ENCODE data around the gene FOXD1. TPM values are rescaled to one million over a fixed set of nuclear protein-coding genes. Genes with fewer than 3 reads are reported as not detected.

FOXD1 gene
- total RNA-seq, 4 donors from 2014 or later, result 0.26 to 0.52 (median 0.51) TPM; not detected in 1

- H3K27me3 ChIP-seq, result peaks cover 93% of the 10 kb centered on the region
- DNase-seq (ENCODE audit: low spot score in 2 of 2), result no peak
- no peak overlapping the region for H3K27ac ChIP-seq
- no peaks in the 10 kb centered on the region for H3K36me3 ChIP-seq
- H3K4me1 ChIP-seq, result peaks cover 30% of the 10 kb centered on the region
- WGBS, result 16% methylated on average over 27 of the region's 27 CpGs
- no peaks in the 10 kb centered on the region for H3K9me3 ChIP-seq
- TF ChIP-seq EP300 (IDR thresholded peaks at IDR 0.05) (no peak), POLR2A (IDR thresholded peaks at IDR 0.05) (no peak), POLR2AphosphoS5 (IDR thresholded peaks at IDR 0.05) (no peak)
- TF ChIP-seq, protein P1, sequence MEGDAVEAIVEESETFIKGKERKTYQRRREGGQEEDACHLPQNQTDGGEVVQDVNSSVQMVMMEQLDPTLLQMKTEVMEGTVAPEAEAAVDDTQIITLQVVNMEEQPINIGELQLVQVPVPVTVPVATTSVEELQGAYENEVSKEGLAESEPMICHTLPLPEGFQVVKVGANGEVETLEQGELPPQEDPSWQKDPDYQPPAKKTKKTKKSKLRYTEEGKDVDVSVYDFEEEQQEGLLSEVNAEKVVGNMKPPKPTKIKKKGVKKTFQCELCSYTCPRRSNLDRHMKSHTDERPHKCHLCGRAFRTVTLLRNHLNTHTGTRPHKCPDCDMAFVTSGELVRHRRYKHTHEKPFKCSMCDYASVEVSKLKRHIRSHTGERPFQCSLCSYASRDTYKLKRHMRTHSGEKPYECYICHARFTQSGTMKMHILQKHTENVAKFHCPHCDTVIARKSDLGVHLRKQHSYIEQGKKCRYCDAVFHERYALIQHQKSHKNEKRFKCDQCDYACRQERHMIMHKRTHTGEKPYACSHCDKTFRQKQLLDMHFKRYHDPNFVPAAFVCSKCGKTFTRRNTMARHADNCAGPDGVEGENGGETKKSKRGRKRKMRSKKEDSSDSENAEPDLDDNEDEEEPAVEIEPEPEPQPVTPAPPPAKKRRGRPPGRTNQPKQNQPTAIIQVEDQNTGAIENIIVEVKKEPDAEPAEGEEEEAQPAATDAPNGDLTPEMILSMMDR (IDR thresholded peaks at IDR 0.05), result no peak
- peak overlapping the region; percentile 22 for H3K4me3 ChIP-seq
Measured at GRCh38 chr5:73450672-73451223, 2.2 kb upstream of the FOXD1 start.

GRCh38 chr5:73450137-73450536 is 1.6 kb upstream of the FOXD1 start:
- no peak overlapping the region for H3K4me3 ChIP-seq
- H3K4me1 ChIP-seq, result peaks cover 30% of the 10 kb centered on the region
- H3K9me3 ChIP-seq, result no peaks in the 10 kb centered on the region
- no peaks in the 10 kb centered on the region for H3K36me3 ChIP-seq
- no peak overlapping the region for H3K27ac ChIP-seq
- no peak for DNase-seq (ENCODE audit: low spot score in 2 of 2)
- peaks cover 93% of the 10 kb centered on the region for H3K27me3 ChIP-seq
- no peak for TF ChIP-seq EP300 (IDR thresholded peaks at IDR 0.05)
- TF ChIP-seq, protein P1 (IDR thresholded peaks at IDR 0.05), result no peak
- no peak for TF ChIP-seq POLR2AphosphoS5 (IDR thresholded peaks at IDR 0.05)
- TF ChIP-seq POLR2A (IDR thresholded peaks at IDR 0.05), result no peak
- 23% methylated on average over 7 of the region's 7 CpGs for WGBS

DNA sequence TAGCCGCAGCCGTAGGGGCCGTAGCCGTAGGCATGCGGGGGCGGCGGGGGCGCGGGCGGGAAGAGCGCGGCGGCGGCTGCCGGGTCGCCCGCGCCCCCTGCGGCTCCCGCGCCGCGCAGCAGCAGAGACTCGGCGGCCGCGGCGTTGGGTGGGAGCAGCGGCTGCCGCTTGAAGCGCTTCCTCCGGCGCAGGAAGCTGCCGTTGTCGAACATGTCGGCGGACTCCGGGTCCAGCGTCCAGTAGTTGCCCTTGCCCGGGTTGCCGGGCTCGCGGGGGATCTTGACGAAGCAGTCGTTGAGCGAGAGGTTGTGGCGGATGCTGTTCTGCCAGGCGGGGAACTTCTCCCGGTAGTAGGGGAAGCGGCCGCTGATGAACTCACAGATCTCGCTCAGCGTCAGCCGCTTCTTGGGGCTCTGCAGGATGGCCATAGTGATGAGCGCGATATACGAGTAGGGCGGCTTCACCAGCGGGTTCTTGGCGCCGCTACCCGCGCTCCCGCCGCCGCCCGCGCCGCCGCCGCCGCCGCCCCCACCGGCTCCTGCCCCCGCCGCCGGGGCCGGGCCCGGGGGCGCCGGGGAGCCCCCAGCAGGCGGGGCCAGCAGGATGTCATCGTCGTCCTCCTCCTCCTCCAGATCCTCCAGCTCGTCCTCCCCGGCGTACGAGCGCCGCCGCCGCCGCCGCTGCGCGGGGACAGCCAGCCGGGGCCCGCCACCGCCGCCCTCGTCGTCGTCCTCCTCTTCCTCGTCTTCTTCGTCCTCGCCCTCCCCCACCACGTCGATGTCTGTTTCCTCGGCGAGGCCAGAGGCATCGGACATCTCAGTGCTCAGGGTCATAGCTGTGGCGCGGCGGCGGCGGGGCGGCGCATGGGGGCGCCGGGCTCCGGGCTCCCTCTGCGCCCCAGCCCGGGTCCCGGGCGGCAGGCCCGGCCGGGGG is 781 bp downstream of the FOXD1 start:
- DNase-seq (ENCODE audit: low spot score in 2 of 2), result no peak
- Histone ChIP-seq H3K4me1 (peaks cover 30% of the 10 kb centered on the region), H3K27ac (no peak overlapping the region), H3K36me3 (no peaks in the 10 kb centered on the region), H3K9me3 (no peaks in the 10 kb centered on the region), H3K27me3 (peaks cover 97% of the 10 kb centered on the region), H3K4me3 (peak overlapping the region; percentile 56)
- WGBS, result 3% methylated on average over 15 of the region's 127 CpGs
- no peak for TF ChIP-seq POLR2A (IDR thresholded peaks at IDR 0.05)
- no peak for TF ChIP-seq EP300 (IDR thresholded peaks at IDR 0.05)
- TF ChIP-seq, protein P1 (IDR thresholded peaks at IDR 0.05), result no peak
- TF ChIP-seq POLR2AphosphoS5 (IDR thresholded peaks at IDR 0.05), result no peak

DNA sequence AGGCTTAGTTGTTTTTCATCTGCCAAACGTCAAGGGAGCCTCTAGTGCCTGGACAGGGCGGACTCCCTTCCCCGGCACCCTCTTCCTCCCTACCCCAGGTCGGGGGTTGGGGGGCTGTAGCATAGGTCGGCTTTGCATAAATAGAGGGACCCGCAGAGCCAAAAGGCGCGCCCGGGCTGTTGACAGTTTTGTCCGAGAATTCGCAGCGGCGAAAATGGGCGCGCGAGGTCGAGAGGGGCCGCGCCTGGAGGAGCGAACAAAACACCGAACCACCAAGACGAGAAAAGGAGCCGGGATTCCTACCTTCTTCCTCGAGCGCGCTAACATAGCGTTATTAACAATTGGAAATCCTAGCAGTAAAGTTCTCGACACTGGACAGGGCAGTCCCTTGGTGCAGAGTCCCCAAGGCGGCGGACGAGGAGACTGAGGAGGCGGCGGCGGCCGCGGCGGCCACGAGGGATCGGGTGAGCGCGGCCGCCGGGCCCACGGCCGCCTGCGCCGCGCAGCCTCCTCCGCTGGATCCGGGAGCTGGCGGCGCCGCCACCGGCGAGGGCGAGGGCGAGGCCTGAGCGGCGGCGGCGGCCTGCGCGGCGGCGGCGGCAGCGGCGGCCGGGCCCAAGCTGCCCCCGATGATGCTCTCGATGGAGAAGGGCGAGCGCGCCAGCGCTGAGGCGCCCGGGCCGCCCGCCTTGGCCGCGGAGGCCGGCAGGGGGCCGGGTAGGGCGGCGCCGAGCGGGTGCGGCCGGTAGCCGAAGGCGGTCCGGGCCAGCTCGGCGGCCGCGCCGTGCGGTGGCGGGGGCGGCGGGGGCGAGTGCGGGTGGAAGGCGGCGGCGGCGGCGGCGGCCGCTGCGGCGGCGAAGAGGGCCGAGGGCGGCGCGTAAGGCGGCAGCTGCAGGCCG is 1.7 kb downstream of the FOXD1 start:
- H3K27me3 ChIP-seq, result peaks cover 97% of the 10 kb centered on the region
- no peak for DNase-seq (ENCODE audit: low spot score in 2 of 2)
- H3K4me1 ChIP-seq, result peaks cover 29% of the 10 kb centered on the region
- 5% methylated on average over 26 of the region's 119 CpGs for WGBS
- H3K36me3 ChIP-seq, result no peaks in the 10 kb centered on the region
- H3K9me3 ChIP-seq, result no peaks in the 10 kb centered on the region
- H3K27ac ChIP-seq, result no peak overlapping the region
- TF ChIP-seq POLR2AphosphoS5 (IDR thresholded peaks at IDR 0.05), result no peak
- TF ChIP-seq EP300 (IDR thresholded peaks at IDR 0.05), result no peak
- TF ChIP-seq, protein P1 (IDR thresholded peaks at IDR 0.05), result no peak
- TF ChIP-seq POLR2A (IDR thresholded peaks at IDR 0.05), result no peak
- H3K4me3 ChIP-seq, result peak overlapping the region; percentile 56
